Caco-2 (cell line): ENCODE measurements around the gene NHLH1. TPM values are rescaled to one million over a fixed set of nuclear protein-coding genes. Genes with fewer than 3 reads are reported as not detected.

Experiments used
- BruUV-seq: library from RNA; stranded (reverse); fragments of 400-500 nt; replicated peaks from 2 replicates; lab custom pipeline; 2021; lab: Mats Ljungman, UMichigan
- CTCF ChIA-PET: fragments of 300-600 bp; sonication (Branson Sonifier 250); formaldehyde crosslinking; loops from one replicate; lab custom pipeline; 2022; ENCODE audit warnings: antibody characterized with exemption; lab: Charles Lee
- POLR2A ChIA-PET: fragments of 300-600 bp; sonication (Branson Sonifier 250); formaldehyde crosslinking; loops from one replicate; lab custom pipeline; 2022; ENCODE audit warnings: antibody characterized with exemption; lab: Charles Lee
- DNase-seq, 2 experiments: peaks; one replicate each; pipeline versions ENCODE4 v3.0.0 to v3.0.0-alpha.2; 2020 to 2022
- H3K27me3 ChIP-seq: replicated peaks from 2 replicates; pipeline ENCODE4 v1.6.0; 2011; ENCODE audit warnings: low read length; ENCODE audit not compliant: control insufficient read depth, insufficient read depth
- H3K36me3 ChIP-seq: 2 replicates; pipeline ENCODE4 v1.5.1; 2011; ENCODE audit warnings: low read length; ENCODE audit not compliant: control insufficient read depth, insufficient read depth
- H3K4me1 ChIP-seq: fragments of 250-450 bp; sonication (Bioruptor Pico); 2 replicates; pipeline ENCODE4 v1.5.1; 2020; ENCODE audit warnings: mild to moderate bottlenecking
- H3K4me3 ChIP-seq: 2 replicates; pipeline ENCODE4 v1.5.1; 2011; ENCODE audit warnings: low read depth, mild to moderate bottlenecking, control low read depth, low read length
- H3K9me3 ChIP-seq: fragments of 250-450 bp; sonication (Bioruptor Pico); 2 replicates; pipeline ENCODE4 v1.5.1; 2020; ENCODE audit warnings: mild to moderate bottlenecking, moderate library complexity
- H3K27ac Mint-ChIP-seq: one replicate; pipeline ENCODE4 v1.8.0; 2022; ENCODE audit warnings: mixed read lengths; ENCODE audit not compliant: unreplicated experiment
- H3K27me3 Mint-ChIP-seq: one replicate; pipeline ENCODE4 v1.8.0; 2022; ENCODE audit warnings: mixed read lengths; ENCODE audit not compliant: insufficient read depth, unreplicated experiment
- H3K36me3 Mint-ChIP-seq: one replicate; pipeline ENCODE4 v1.8.0; 2022; ENCODE audit warnings: mild to moderate bottlenecking, mixed read lengths; ENCODE audit not compliant: insufficient read depth, unreplicated experiment
- H3K4me1 Mint-ChIP-seq: one replicate; pipeline ENCODE4 v1.8.0; 2022; ENCODE audit warnings: low read depth, mixed read lengths; ENCODE audit not compliant: unreplicated experiment
- H3K4me3 Mint-ChIP-seq: one replicate; pipeline ENCODE4 v1.8.0; 2022; ENCODE audit warnings: mild to moderate bottlenecking, moderate library complexity, mixed read lengths; ENCODE audit not compliant: unreplicated experiment
- H3K9me3 Mint-ChIP-seq: one replicate; pipeline ENCODE4 v1.8.0; 2022; ENCODE audit warnings: mixed read lengths; ENCODE audit not compliant: unreplicated experiment
- intact Hi-C: fragments of 100-400 bp; cut with micrococcal nuclease; formaldehyde crosslinking; loops from one replicate; pipeline ENCODE4 v1.10.0; 2022; ENCODE audit not compliant: unreplicated experiment
- total RNA-seq: library from RNA; stranded (reverse); gene quantifications from 2 replicates; pipeline ENCODE4 v1.2.3, GENCODE V29; 2022
- TF ChIP-seq, protein P1 (sequence below), 2 experiments: fragments of 200-600 bp in 1 of 2; IDR thresholded peaks; 1 replicate in 1 of 2; 2 replicates in 1 of 2; pipeline versions ENCODE4 v1.5.1 to v1.8.0; 2011 to 2022; ENCODE audit warnings: antibody characterized with exemption in 1 of 2, control low read depth in 1 of 2, inconsistent platforms in 1 of 2, low read depth in 1 of 2, low read length in 1 of 2, mild to moderate bottlenecking in 1 of 2, moderate library complexity in 1 of 2; ENCODE audit not compliant: insufficient read depth in 1 of 2, severe bottlenecking in 1 of 2, unreplicated experiment in 1 of 2

NHLH1 gene
- total RNA-seq, 1 experiment from 2014 or later = 0.36 TPM

DNA sequence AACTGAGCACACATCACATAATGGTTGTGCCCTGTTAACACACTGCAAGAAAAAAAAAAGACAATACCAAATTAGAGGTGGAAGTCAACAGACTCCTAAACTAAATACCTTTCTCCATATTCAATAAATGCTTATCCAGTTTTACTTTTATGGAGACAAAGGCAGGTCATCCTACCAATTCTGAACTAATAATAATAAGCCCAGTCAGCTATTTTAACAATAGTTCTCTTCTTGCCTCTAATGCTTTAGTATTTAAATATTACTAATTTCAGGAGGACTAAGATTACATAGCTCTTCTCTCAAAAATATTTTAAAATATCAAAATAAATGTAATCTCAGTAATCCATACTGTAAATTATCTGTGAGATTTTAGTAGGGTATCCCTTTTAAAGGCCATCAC lies 34.4 kb upstream of the NHLH1 start:
- TF ChIP-seq, protein P1, sequence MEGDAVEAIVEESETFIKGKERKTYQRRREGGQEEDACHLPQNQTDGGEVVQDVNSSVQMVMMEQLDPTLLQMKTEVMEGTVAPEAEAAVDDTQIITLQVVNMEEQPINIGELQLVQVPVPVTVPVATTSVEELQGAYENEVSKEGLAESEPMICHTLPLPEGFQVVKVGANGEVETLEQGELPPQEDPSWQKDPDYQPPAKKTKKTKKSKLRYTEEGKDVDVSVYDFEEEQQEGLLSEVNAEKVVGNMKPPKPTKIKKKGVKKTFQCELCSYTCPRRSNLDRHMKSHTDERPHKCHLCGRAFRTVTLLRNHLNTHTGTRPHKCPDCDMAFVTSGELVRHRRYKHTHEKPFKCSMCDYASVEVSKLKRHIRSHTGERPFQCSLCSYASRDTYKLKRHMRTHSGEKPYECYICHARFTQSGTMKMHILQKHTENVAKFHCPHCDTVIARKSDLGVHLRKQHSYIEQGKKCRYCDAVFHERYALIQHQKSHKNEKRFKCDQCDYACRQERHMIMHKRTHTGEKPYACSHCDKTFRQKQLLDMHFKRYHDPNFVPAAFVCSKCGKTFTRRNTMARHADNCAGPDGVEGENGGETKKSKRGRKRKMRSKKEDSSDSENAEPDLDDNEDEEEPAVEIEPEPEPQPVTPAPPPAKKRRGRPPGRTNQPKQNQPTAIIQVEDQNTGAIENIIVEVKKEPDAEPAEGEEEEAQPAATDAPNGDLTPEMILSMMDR (IDR thresholded peaks at IDR 0.05; ENCODE audit: insufficient read depth in 1 of 2, low read depth in 1 of 2, low read length in 1 of 2, severe bottlenecking in 1 of 2, unreplicated experiment in 1 of 2) = no peak
- Mint-ChIP-seq H3K27ac (no peak overlapping the region), H3K4me1 (no peaks in the 10 kb centered on the region), H3K4me3 (no peak overlapping the region), H3K27me3 (no peaks in the 10 kb centered on the region), H3K9me3 (no peaks in the 10 kb centered on the region), H3K36me3 (peaks cover 90% of the 10 kb centered on the region)
- CTCF ChIA-PET = no interaction called here
- Histone ChIP-seq H3K36me3 (no peaks in the 10 kb centered on the region), H3K4me1 (no peaks in the 10 kb centered on the region), H3K27me3 (no peaks in the 10 kb centered on the region), H3K4me3 (no peak overlapping the region), H3K9me3 (no peaks in the 10 kb centered on the region)
- no peak for DNase-seq
- BruUV-seq = no TSS peak
- POLR2A ChIA-PET = no interaction called here
- intact Hi-C loops = no loop called here

DNA sequence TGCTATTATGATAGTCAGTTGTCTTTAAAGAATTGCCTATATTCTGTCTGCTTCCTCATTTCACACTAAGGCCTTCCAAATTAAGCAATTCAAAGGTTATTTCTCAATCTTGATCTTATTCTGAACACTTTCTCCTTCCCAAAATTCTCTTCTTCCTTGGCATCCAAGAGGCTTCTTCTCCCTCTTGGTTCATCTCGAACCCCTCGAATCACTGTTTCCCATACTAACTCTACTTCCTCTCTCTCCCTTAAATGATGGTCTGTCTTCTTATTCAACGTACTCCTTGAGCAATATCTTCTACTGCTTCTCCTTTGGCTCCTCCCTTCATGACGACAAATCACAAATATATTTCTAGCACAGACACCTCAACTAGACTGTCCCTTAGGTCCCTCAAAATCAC lies 28.3 kb upstream of the NHLH1 start:
- BruUV-seq = no TSS peak
- TF ChIP-seq, protein P1 (IDR thresholded peaks at IDR 0.05; ENCODE audit: insufficient read depth in 1 of 2, low read depth in 1 of 2, low read length in 1 of 2, severe bottlenecking in 1 of 2, unreplicated experiment in 1 of 2) = no peak
- Mint-ChIP-seq H3K4me3 (no peak overlapping the region), H3K27me3 (no peaks in the 10 kb centered on the region), H3K27ac (no peak overlapping the region), H3K9me3 (no peaks in the 10 kb centered on the region), H3K36me3 (peaks cover 71% of the 10 kb centered on the region), H3K4me1 (no peaks in the 10 kb centered on the region)
- CTCF ChIA-PET = no interaction called here
- POLR2A ChIA-PET = no interaction called here
- Histone ChIP-seq H3K4me1 (0 out of 2 replicates have a peak, but pooled peaks cover 6% of the 10 kb centered on the region), H3K9me3 (no peaks in the 10 kb centered on the region), H3K4me3 (no peak overlapping the region), H3K36me3 (no peaks in the 10 kb centered on the region), H3K27me3 (no peaks in the 10 kb centered on the region)
- intact Hi-C loops = no loop called here
- DNase-seq = no peak

DNA sequence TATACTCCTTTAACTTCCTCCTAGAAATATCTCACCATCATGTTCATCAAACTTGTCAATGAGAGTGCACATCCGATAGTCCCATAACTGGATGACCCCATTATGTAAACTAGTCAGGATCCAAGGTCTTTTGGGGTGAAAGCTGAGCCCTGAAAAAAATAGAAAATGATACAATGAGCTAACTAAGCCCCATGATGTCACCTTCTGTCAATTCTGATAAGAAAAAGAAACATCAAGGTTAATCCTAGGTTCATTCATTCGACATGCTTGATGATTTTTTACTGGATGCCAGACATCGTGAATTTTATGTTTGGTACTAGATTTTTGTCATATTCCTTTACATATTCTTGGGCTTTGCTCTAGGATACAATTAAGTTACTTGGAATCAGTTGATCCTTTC lies 26.7 kb upstream of the NHLH1 start:
- POLR2A ChIA-PET = no interaction called here
- peaks cover 60% of the 10 kb centered on the region for H3K36me3 Mint-ChIP-seq
- BruUV-seq = no TSS peak
- TF ChIP-seq, protein P1 (IDR thresholded peaks at IDR 0.05; ENCODE audit: insufficient read depth in 1 of 2, low read depth in 1 of 2, low read length in 1 of 2, severe bottlenecking in 1 of 2, unreplicated experiment in 1 of 2) = no peak
- no peaks in the 10 kb centered on the region for H3K9me3 Mint-ChIP-seq
- Histone ChIP-seq H3K27me3 (no peaks in the 10 kb centered on the region), H3K4me3 (no peak overlapping the region), H3K36me3 (no peaks in the 10 kb centered on the region), H3K4me1 (0 out of 2 replicates have a peak, but pooled peaks cover 6% of the 10 kb centered on the region), H3K9me3 (no peaks in the 10 kb centered on the region)
- no peak overlapping the region for H3K27ac Mint-ChIP-seq
- CTCF ChIA-PET = no interaction called here
- intact Hi-C loops = no loop called here
- DNase-seq = no peak
- H3K27me3 Mint-ChIP-seq = no peaks in the 10 kb centered on the region
- no peaks in the 10 kb centered on the region for H3K4me1 Mint-ChIP-seq
- H3K4me3 Mint-ChIP-seq = no peak overlapping the region
